ENCODE results near the gene GJA10.
"Not testable (repeated sequence)": the region's sequence is repeated elsewhere in the genome, so short reads cannot be mapped to it uniquely, and the experiment has no call there.

Gene GJA10

GRCh38 chr6:89894169-89894568 is at the start of gene GJA10:
TSS of gene GJA10 (plus strand) at chr6:89894469. CDS start at chr6:89894469, 0 bp downstream.
- Histone ChIP-seq H3K36me3 (ENCODE audit: control insufficient read depth, insufficient read depth, low read length) (no peaks in the 10 kb centered on the region), H3K27me3 (ENCODE audit: control insufficient read depth, insufficient read depth, low read length) (peaks cover 11% of the 10 kb centered on the region), H3K9me3 (ENCODE audit: control insufficient read depth, insufficient read depth, low read length) (no peaks in the 10 kb centered on the region), H3K4me1 (ENCODE audit: control insufficient read depth, insufficient read depth, low read length) (peaks cover 15% of the 10 kb centered on the region), H3K4me3 (ENCODE audit: low read depth, low read length) (no peak within 1 kb of the TSS), H3K9ac (ENCODE audit: low read depth, low read length) (no peak within 1 kb of the TSS)

DNA sequence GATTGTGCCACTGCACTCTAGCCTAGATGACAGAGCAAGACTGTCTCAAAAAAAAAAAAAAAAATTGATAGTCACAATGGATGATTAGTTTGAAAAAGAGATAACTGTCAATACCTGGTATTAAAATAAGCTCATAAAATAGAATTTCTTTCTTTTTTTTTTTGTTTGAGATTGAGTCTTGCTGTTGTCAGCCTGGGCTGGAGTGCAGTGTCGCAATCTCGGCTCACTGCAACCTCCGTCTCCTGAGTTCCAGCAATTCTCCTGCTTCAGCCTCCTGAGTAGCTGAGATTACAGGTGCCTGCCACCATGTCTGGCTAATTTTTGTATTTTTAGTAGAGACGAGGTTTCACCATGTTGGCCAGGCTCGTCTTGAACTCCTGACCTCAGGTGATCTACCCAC is 46.8 kb upstream of the GJA10 start:
- not testable (repeated sequence) for H3K4me1 ChIP-seq (ENCODE audit: control insufficient read depth, insufficient read depth, low read length); H3K36me3 ChIP-seq (ENCODE audit: control insufficient read depth, insufficient read depth, low read length); H3K9me3 ChIP-seq (ENCODE audit: control insufficient read depth, insufficient read depth, low read length); H3K9ac ChIP-seq (ENCODE audit: low read depth, low read length); H3K4me3 ChIP-seq (ENCODE audit: low read depth, low read length); H3K27me3 ChIP-seq (ENCODE audit: control insufficient read depth, insufficient read depth, low read length)

GRCh38 chr6:89853068-89853467 is 41.2 kb upstream of the GJA10 start:
- H3K4me3 ChIP-seq (ENCODE audit: low read depth, low read length) = no peak overlapping the region
- no peaks in the 10 kb centered on the region for H3K9me3 ChIP-seq (ENCODE audit: control insufficient read depth, insufficient read depth, low read length)
- peaks cover 11% of the 10 kb centered on the region for H3K36me3 ChIP-seq (ENCODE audit: control insufficient read depth, insufficient read depth, low read length)
- H3K4me1 ChIP-seq (ENCODE audit: control insufficient read depth, insufficient read depth, low read length) = no peaks in the 10 kb centered on the region
- no peak overlapping the region for H3K9ac ChIP-seq (ENCODE audit: low read depth, low read length)
- no peaks in the 10 kb centered on the region for H3K27me3 ChIP-seq (ENCODE audit: control insufficient read depth, insufficient read depth, low read length)

- no peak overlapping the region for H3K4me3 ChIP-seq (ENCODE audit: low read depth, low read length)
- peaks cover 25% of the 10 kb centered on the region for H3K36me3 ChIP-seq (ENCODE audit: control insufficient read depth, insufficient read depth, low read length)
- no peaks in the 10 kb centered on the region for H3K27me3 ChIP-seq (ENCODE audit: control insufficient read depth, insufficient read depth, low read length)
- H3K9ac ChIP-seq (ENCODE audit: low read depth, low read length) = no peak overlapping the region
- H3K4me1 ChIP-seq (ENCODE audit: control insufficient read depth, insufficient read depth, low read length) = no peaks in the 10 kb centered on the region
- no peaks in the 10 kb centered on the region for H3K9me3 ChIP-seq (ENCODE audit: control insufficient read depth, insufficient read depth, low read length)
These were observed 36.2 kb upstream of the GJA10 start for GRCh38 chr6:89858041-89858440.

DNA sequence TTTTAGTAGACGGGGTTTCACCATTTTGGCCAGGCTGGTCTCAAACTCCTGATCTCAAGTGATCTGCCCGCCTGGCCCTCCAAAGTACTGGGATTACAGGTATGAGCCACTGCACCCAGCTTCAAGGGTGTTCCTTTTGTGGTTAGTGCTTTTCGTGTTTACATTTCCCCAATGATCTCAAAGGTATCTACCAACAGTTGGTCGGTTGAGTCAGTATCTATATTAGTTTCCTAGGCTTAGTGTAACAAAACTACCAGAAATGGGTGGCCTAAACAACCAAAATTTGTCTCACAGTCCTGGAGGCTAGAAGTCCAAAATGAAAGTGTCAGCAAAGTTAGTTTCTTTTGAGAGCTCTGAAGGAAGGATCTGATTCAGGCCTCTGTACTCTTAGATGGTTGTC is 34.5 kb upstream of the GJA10 start:
- H3K4me1 ChIP-seq (ENCODE audit: control insufficient read depth, insufficient read depth, low read length) = no peaks in the 10 kb centered on the region
- peaks cover 36% of the 10 kb centered on the region for H3K36me3 ChIP-seq (ENCODE audit: control insufficient read depth, insufficient read depth, low read length)
- H3K9me3 ChIP-seq (ENCODE audit: control insufficient read depth, insufficient read depth, low read length) = no peaks in the 10 kb centered on the region

DNA sequence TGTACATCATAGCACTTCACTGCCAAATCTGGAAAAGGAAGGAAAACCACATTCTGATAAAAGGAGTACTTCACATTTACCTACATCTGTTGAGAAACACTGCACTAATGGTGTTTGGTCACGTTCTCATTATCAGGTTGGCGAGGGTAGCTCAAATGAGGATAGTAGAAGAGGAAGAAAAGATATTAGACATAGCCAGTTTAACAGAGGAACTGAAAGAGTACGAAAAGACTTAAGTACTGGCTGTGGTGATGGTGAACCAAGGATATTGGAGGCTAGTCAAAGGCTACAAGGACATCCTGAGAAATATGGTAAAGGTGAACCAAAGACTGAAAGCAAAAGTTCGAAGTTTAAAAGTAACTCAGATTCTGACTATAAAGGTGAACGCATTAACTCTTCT is 32.0 kb upstream of the GJA10 start:
- H3K9me3 ChIP-seq (ENCODE audit: control insufficient read depth, insufficient read depth, low read length) = no peaks in the 10 kb centered on the region
- no peaks in the 10 kb centered on the region for H3K4me1 ChIP-seq (ENCODE audit: control insufficient read depth, insufficient read depth, low read length)
- H3K36me3 ChIP-seq (ENCODE audit: control insufficient read depth, insufficient read depth, low read length) = peaks cover 42% of the 10 kb centered on the region
- no peak overlapping the region for H3K9ac ChIP-seq (ENCODE audit: low read depth, low read length)
- H3K27me3 ChIP-seq (ENCODE audit: control insufficient read depth, insufficient read depth, low read length) = no peaks in the 10 kb centered on the region
- H3K4me3 ChIP-seq (ENCODE audit: low read depth, low read length) = no peak overlapping the region

More for the DNA sequence above, 34.5 kb upstream of the GJA10 start:
- H3K4me3 ChIP-seq (ENCODE audit: low read depth, low read length) = no peak overlapping the region
- H3K9ac ChIP-seq (ENCODE audit: low read depth, low read length) = no peak overlapping the region
- no peaks in the 10 kb centered on the region for H3K27me3 ChIP-seq (ENCODE audit: control insufficient read depth, insufficient read depth, low read length)

DNA sequence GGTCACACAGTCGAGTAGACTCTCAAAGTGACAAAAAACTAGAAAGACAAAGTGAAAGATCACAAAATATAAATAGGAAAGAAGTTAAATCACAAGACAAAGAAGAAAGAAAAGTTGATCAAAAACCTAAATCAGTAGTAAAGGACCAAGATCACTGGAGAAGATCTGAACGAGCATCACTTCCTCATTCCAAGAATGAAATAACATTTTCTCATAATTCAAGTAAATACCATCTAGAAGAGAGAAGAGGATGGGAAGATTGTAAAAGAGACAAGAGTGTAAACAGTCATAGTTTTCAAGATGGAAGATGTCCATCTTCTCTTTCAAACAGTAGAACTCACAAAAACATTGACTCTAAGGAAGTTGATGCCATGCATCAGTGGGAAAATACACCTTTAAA is 31.6 kb upstream of the GJA10 start:
- Histone ChIP-seq H3K27me3 (ENCODE audit: control insufficient read depth, insufficient read depth, low read length) (no peaks in the 10 kb centered on the region), H3K36me3 (ENCODE audit: control insufficient read depth, insufficient read depth, low read length) (peaks cover 43% of the 10 kb centered on the region), H3K9ac (ENCODE audit: low read depth, low read length) (no peak overlapping the region), H3K9me3 (ENCODE audit: control insufficient read depth, insufficient read depth, low read length) (no peaks in the 10 kb centered on the region), H3K4me3 (ENCODE audit: low read depth, low read length) (no peak overlapping the region), H3K4me1 (ENCODE audit: control insufficient read depth, insufficient read depth, low read length) (no peaks in the 10 kb centered on the region)

- Histone ChIP-seq H3K9ac (ENCODE audit: low read depth, low read length) (no peak overlapping the region), H3K4me3 (ENCODE audit: low read depth, low read length) (no peak overlapping the region), H3K27me3 (ENCODE audit: control insufficient read depth, insufficient read depth, low read length) (no peaks in the 10 kb centered on the region), H3K9me3 (ENCODE audit: control insufficient read depth, insufficient read depth, low read length) (no peaks in the 10 kb centered on the region), H3K4me1 (ENCODE audit: control insufficient read depth, insufficient read depth, low read length) (no peaks in the 10 kb centered on the region), H3K36me3 (ENCODE audit: control insufficient read depth, insufficient read depth, low read length) (peaks cover 44% of the 10 kb centered on the region)
These were observed 28.1 kb upstream of the GJA10 start for GRCh38 chr6:89866024-89866678.

GRCh38 chr6:89873721-89874120 is 20.5 kb upstream of the GJA10 start:
- Histone ChIP-seq H3K27me3 (ENCODE audit: control insufficient read depth, insufficient read depth, low read length) (no peaks in the 10 kb centered on the region), H3K4me3 (ENCODE audit: low read depth, low read length) (no peak overlapping the region), H3K9ac (ENCODE audit: low read depth, low read length) (no peak overlapping the region), H3K4me1 (ENCODE audit: control insufficient read depth, insufficient read depth, low read length) (no peaks in the 10 kb centered on the region), H3K9me3 (ENCODE audit: control insufficient read depth, insufficient read depth, low read length) (no peaks in the 10 kb centered on the region), H3K36me3 (ENCODE audit: control insufficient read depth, insufficient read depth, low read length) (peaks cover 10% of the 10 kb centered on the region)

DNA sequence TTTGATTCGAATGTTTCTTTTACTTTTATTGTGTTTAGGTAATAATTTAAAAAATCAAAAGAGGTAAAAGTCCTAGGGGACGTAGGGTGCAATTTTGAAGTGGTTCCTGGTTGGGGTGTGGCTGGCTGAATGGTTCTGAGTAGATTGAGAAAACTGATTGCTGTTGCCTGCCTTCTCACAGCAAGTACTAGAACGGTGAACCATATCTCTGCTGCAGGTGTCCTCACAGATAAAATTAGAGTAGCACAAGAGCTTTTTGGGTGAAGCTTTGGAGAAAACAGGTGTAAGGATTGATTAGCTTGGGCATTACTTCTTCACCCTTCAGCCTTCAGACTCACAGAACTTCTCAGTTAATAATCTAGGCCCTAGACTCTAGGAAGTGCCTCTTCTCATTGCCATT is 19.8 kb upstream of the GJA10 start:
- H3K4me1 ChIP-seq (ENCODE audit: control insufficient read depth, insufficient read depth, low read length) = no peaks in the 10 kb centered on the region
- peaks cover 10% of the 10 kb centered on the region for H3K36me3 ChIP-seq (ENCODE audit: control insufficient read depth, insufficient read depth, low read length)
- no peak overlapping the region for H3K4me3 ChIP-seq (ENCODE audit: low read depth, low read length)
- H3K9ac ChIP-seq (ENCODE audit: low read depth, low read length) = no peak overlapping the region
- H3K9me3 ChIP-seq (ENCODE audit: control insufficient read depth, insufficient read depth, low read length) = no peaks in the 10 kb centered on the region
- no peaks in the 10 kb centered on the region for H3K27me3 ChIP-seq (ENCODE audit: control insufficient read depth, insufficient read depth, low read length)

GRCh38 chr6:89886378-89887120 is 7.7 kb upstream of the GJA10 start:
- Histone ChIP-seq H3K36me3 (ENCODE audit: control insufficient read depth, insufficient read depth, low read length) (no peaks in the 10 kb centered on the region), H3K9me3 (ENCODE audit: control insufficient read depth, insufficient read depth, low read length) (no peaks in the 10 kb centered on the region), H3K4me3 (ENCODE audit: low read depth, low read length) (no peak overlapping the region), H3K4me1 (ENCODE audit: control insufficient read depth, insufficient read depth, low read length) (peaks cover 5% of the 10 kb centered on the region), H3K27me3 (ENCODE audit: control insufficient read depth, insufficient read depth, low read length) (peaks cover 10% of the 10 kb centered on the region), H3K9ac (ENCODE audit: low read depth, low read length) (no peak overlapping the region)

- no peak overlapping the region for H3K9ac ChIP-seq (ENCODE audit: low read depth, low read length)
- no peaks in the 10 kb centered on the region for H3K36me3 ChIP-seq (ENCODE audit: control insufficient read depth, insufficient read depth, low read length)
- H3K4me1 ChIP-seq (ENCODE audit: control insufficient read depth, insufficient read depth, low read length) = peaks cover 8% of the 10 kb centered on the region
- H3K4me3 ChIP-seq (ENCODE audit: low read depth, low read length) = no peak overlapping the region
- no peaks in the 10 kb centered on the region for H3K9me3 ChIP-seq (ENCODE audit: control insufficient read depth, insufficient read depth, low read length)
- peaks cover 14% of the 10 kb centered on the region for H3K27me3 ChIP-seq (ENCODE audit: control insufficient read depth, insufficient read depth, low read length)
These were observed 6.7 kb upstream of the GJA10 start for GRCh38 chr6:89887452-89888137.

Measured in iPS-15b (cell line).